Peyer's patch (tissue), 4 donors: ENCODE measurements around the gene EFCAB7.

Experiments used
- POLR2A ChIP-seq, 2 donors: fragments of 450-650 bp; IDR thresholded peaks; one replicate each; pipeline ENCODE4 v1.5.1; 2017; ENCODE audit warnings: antibody characterized with exemption in 2 of 2, mild to moderate bottlenecking in 2 of 2, moderate library complexity in 2 of 2
- TF ChIP-seq, protein P1 (sequence below), 6 experiments: fragments of 450-650 bp in 4 of 6; fragments of 200-600 bp in 2 of 6; sonication (generic) in 1 of 6; IDR thresholded peaks; one replicate each; pipeline ENCODE4 v1.5.1; 2017 to 2019; ENCODE audit warnings: antibody characterized with exemption in 6 of 6, mild to moderate bottlenecking in 3 of 6, moderate library complexity in 1 of 6

DNA sequence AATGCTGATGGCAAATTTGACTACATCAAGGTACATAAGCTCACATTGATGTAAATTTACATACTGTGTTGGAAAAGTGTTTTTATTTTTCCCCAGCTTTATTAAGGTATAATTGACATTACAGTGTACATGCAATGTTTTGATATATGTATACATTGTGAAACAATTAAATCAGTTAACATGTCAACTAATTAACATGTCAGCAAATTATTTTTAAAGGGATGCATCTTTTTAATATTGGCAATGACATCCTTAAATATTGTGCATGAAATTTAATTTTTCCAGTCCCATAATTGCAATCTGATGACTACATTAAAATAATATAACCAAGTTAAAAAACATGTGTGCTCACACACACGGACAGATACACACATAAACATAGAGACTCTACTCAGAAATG is 9.4 kb downstream of the EFCAB7 start:
- TF ChIP-seq, protein P1, sequence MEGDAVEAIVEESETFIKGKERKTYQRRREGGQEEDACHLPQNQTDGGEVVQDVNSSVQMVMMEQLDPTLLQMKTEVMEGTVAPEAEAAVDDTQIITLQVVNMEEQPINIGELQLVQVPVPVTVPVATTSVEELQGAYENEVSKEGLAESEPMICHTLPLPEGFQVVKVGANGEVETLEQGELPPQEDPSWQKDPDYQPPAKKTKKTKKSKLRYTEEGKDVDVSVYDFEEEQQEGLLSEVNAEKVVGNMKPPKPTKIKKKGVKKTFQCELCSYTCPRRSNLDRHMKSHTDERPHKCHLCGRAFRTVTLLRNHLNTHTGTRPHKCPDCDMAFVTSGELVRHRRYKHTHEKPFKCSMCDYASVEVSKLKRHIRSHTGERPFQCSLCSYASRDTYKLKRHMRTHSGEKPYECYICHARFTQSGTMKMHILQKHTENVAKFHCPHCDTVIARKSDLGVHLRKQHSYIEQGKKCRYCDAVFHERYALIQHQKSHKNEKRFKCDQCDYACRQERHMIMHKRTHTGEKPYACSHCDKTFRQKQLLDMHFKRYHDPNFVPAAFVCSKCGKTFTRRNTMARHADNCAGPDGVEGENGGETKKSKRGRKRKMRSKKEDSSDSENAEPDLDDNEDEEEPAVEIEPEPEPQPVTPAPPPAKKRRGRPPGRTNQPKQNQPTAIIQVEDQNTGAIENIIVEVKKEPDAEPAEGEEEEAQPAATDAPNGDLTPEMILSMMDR (IDR thresholded peaks at IDR 0.05): no peak
- TF ChIP-seq POLR2A (IDR thresholded peaks at IDR 0.05): no peak
